ENCODE measurements around the gene SPATA4. TPM values are rescaled to one million over a fixed set of nuclear protein-coding genes. Genes with fewer than 3 reads are reported as not detected.

Gene SPATA4
- total RNA-seq, 4 donors from 2014 or later = 0.33 to 1.0 (median 0.83) TPM; not detected in 1

DNA sequence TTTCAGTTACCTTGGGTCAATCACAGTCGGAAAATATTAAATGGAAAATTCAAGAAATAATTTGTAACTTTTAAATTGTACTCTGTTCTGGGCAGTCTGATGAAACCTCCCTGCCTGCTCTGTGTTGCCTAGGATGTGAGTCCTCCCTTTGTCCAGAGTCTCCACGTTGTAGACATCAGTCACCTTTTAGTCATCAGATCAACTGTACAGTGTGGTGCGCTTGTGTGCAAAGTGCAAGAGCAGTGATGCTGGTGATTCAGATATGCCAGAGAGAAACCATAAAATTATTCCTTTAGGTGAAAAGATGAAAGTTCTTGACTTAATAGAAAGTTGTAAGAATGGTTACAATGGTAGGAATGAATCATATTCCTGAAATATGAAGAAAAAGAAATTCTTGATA, 1.4 kb downstream of the SPATA4 start:
- TF ChIP-seq, protein P1, sequence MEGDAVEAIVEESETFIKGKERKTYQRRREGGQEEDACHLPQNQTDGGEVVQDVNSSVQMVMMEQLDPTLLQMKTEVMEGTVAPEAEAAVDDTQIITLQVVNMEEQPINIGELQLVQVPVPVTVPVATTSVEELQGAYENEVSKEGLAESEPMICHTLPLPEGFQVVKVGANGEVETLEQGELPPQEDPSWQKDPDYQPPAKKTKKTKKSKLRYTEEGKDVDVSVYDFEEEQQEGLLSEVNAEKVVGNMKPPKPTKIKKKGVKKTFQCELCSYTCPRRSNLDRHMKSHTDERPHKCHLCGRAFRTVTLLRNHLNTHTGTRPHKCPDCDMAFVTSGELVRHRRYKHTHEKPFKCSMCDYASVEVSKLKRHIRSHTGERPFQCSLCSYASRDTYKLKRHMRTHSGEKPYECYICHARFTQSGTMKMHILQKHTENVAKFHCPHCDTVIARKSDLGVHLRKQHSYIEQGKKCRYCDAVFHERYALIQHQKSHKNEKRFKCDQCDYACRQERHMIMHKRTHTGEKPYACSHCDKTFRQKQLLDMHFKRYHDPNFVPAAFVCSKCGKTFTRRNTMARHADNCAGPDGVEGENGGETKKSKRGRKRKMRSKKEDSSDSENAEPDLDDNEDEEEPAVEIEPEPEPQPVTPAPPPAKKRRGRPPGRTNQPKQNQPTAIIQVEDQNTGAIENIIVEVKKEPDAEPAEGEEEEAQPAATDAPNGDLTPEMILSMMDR (IDR thresholded peaks at IDR 0.05) = no peak
- TF ChIP-seq EP300 (IDR thresholded peaks at IDR 0.05) = no peak
- no peak for TF ChIP-seq POLR2AphosphoS5 (IDR thresholded peaks at IDR 0.05)
- no peak for TF ChIP-seq POLR2A (IDR thresholded peaks at IDR 0.05; ENCODE audit: low read depth)
- Histone ChIP-seq H3K4me3 (no peak overlapping the region), H3K36me3 (no peaks in the 10 kb centered on the region), H3K27me3 (no peaks in the 10 kb centered on the region), H3K4me1 (peaks cover 3 to 18% (median 16%) of the 10 kb centered on the region in 4 donors), H3K9me3 (no peaks in the 10 kb centered on the region), H3K27ac (replicated peaks in 1 of 4) (peak overlapping the region in 1 of 4 donors; percentile 11)
- 76% methylated on average over 3 of the region's 3 CpGs for WGBS
- DNase-seq (ENCODE audit: extremely low spot score) = no peak
- intact Hi-C loops (cut with DNase I) = no loop called here

DNA sequence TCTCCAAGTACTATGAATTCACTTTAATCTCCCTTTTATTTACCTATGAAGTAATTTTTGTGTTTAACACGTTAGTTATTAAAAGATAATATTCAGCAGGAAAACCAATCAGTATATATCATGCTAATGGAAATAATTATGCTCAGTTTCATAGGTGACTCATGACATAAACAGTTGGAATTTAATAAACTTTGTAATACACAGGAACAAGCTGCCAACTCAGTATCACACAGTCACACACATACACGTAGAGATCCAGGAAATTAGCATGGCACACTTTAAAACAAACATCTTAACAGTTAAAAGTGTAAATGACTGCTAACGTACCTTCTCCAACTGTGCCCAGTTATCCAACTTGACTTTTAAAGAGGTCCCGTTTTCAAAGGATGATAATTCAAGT, 2.3 kb downstream of the SPATA4 start:
- H3K27ac ChIP-seq (replicated peaks in 1 of 4) = peak overlapping the region in 1 of 4 donors; percentile 11
- H3K36me3 ChIP-seq = no peaks in the 10 kb centered on the region

DNA sequence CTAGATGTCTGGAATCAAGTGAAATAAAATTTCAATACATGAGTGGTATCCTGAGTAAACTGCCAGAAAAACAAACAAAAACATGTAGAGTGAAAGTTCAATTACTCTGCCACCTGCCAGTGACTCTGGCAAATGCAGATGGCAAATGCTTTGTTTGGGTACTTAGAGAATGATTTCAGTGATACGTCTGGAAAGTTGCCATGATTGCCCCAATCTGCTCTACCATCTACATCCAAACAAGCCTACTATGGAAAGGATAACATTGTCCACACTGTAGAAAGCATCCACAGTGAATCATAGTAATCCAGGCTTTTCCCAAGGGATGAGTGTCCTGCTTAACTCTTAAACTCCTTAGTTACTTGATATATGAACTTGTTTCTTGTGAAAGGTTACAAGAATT, 3.4 kb downstream of the SPATA4 start:
- H3K4me1 ChIP-seq = peaks cover 6 to 25% (median 16%) of the 10 kb centered on the region in 4 donors
- WGBS = 43% methylated on average over 1 of the region's 1 CpG

More for the DNA sequence above, 2.3 kb downstream of the SPATA4 start:
- 35% methylated on average over 4 of the region's 4 CpGs for WGBS
- Histone ChIP-seq H3K4me1 (peaks cover 3 to 18% (median 16%) of the 10 kb centered on the region in 4 donors), H3K9me3 (no peaks in the 10 kb centered on the region), H3K27me3 (no peaks in the 10 kb centered on the region), H3K4me3 (no peak overlapping the region)
- TF ChIP-seq POLR2A (IDR thresholded peaks at IDR 0.05; ENCODE audit: low read depth) = no peak
- TF ChIP-seq POLR2AphosphoS5 (IDR thresholded peaks at IDR 0.05) = no peak
- TF ChIP-seq, protein P1 (IDR thresholded peaks at IDR 0.05) = no peak
- no peak for TF ChIP-seq EP300 (IDR thresholded peaks at IDR 0.05)
- DNase-seq (ENCODE audit: extremely low spot score) = no peak
- intact Hi-C loops (cut with DNase I) = no loop called here

DNA sequence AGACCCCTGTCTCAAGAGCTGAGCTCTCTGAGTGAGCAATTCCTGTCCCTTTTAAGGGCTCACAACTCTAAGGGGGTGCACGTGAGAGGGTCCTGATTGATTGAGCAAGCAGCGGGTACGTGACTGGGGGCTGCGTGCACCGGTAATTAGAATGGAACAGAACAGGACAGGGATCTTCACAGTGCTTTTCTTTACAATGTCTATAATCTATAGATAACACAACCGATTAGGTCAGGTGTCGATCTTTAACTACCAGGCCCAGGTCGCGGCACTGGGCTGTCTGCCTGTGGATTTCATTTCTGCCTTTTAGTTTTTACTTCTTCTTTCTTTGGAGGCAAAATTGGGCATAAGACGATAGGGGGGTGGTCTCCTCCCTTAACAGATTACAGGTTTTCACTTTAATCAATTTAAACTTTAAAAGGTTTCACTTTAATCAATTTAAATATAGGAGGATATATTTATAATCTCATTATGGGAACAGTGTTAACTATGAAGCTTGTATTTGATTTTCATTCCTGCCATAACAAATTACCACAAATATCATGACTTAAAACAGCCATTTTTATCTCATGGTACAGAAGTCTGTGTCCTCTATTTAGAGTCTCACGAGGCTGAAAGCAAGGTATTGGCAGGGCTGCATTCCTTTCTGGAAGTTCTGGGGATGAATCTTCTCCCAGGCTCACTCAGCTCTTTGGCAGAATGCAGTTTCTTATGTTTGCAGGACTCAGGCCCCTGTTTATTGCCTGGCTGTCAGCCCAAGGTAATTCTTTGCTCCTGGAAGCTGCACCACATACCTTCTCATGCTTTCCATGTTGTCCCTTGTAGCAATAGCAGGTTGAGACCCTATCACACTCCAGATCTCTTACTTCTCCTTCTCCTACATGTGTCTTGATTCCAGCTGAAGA, 5.2 kb downstream of the SPATA4 start:
- Histone ChIP-seq H3K27me3 (no peaks in the 10 kb centered on the region), H3K4me1 (peaks cover 6 to 23% (median 19%) of the 10 kb centered on the region in 4 donors), H3K36me3 (no peaks in the 10 kb centered on the region), H3K9me3 (no peaks in the 10 kb centered on the region), H3K4me3 (no peak overlapping the region), H3K27ac (replicated peaks in 1 of 4) (peak overlapping the region in 3 of 4 donors; percentile 40 to 55 (median 45))
- intact Hi-C loops (cut with DNase I) = no loop called here
- WGBS = 76% methylated on average over 11 of the region's 11 CpGs
- TF ChIP-seq POLR2AphosphoS5 (IDR thresholded peaks at IDR 0.05) = no peak
- TF ChIP-seq POLR2A (IDR thresholded peaks at IDR 0.05; ENCODE audit: low read depth) = no peak
- TF ChIP-seq, protein P1 (IDR thresholded peaks at IDR 0.05) = no peak
- no peak for TF ChIP-seq EP300 (IDR thresholded peaks at IDR 0.05)
- DNase-seq (ENCODE audit: extremely low spot score) = no peak

More for the DNA sequence above, 3.4 kb downstream of the SPATA4 start:
- TF ChIP-seq EP300 (IDR thresholded peaks at IDR 0.05) (no peak), POLR2AphosphoS5 (IDR thresholded peaks at IDR 0.05) (no peak)
- TF ChIP-seq, protein P1 (IDR thresholded peaks at IDR 0.05) = no peak
- intact Hi-C loops (cut with DNase I) = no loop called here
- Histone ChIP-seq H3K9me3 (no peaks in the 10 kb centered on the region), H3K27ac (replicated peaks in 1 of 4) (no peak overlapping the region), H3K4me3 (no peak overlapping the region), H3K27me3 (no peaks in the 10 kb centered on the region), H3K36me3 (no peaks in the 10 kb centered on the region)
- no peak for DNase-seq (ENCODE audit: extremely low spot score)

All from esophagus muscularis mucosa (tissue), 4 donors.